ENCODE results near the gene CCDC15. TPM values are rescaled to one million over a fixed set of nuclear protein-coding genes. Genes with fewer than 3 reads are reported as not detected.
"Not testable (repeated sequence)": the region's sequence is repeated elsewhere in the genome, so short reads cannot be mapped to it uniquely, and the experiment has no call there.

CCDC15 gene
- total RNA-seq, 1 donor: 9.8 TPM

DNA sequence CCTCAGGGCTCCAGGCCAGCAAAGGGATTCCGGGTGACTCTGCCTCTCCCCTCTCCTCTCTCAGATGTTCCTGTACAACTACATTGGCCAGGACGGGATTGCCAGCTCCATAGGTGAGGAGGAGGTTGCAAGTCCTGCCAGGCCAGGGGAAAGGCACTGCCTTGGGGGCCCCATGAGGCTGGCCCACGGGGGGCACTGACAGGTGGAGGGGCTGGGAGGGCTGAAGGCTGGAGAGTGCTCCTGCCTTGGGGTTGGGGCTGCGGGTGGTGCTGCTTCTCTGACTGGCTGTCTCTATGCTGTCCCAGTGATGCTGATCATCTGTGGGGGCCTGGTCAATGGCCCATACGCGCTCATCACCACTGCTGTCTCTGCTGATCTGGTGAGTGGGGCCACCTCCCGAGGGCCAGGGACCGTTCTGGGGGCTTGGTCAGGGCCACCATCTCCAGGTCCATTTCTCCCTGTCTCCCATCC is 130.8 kb downstream of the CCDC15 start:
- no peak for DNase-seq (ENCODE audit: low read depth)
- TF ChIP-seq, protein P1, sequence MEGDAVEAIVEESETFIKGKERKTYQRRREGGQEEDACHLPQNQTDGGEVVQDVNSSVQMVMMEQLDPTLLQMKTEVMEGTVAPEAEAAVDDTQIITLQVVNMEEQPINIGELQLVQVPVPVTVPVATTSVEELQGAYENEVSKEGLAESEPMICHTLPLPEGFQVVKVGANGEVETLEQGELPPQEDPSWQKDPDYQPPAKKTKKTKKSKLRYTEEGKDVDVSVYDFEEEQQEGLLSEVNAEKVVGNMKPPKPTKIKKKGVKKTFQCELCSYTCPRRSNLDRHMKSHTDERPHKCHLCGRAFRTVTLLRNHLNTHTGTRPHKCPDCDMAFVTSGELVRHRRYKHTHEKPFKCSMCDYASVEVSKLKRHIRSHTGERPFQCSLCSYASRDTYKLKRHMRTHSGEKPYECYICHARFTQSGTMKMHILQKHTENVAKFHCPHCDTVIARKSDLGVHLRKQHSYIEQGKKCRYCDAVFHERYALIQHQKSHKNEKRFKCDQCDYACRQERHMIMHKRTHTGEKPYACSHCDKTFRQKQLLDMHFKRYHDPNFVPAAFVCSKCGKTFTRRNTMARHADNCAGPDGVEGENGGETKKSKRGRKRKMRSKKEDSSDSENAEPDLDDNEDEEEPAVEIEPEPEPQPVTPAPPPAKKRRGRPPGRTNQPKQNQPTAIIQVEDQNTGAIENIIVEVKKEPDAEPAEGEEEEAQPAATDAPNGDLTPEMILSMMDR (IDR thresholded peaks at IDR 0.05; ENCODE audit: insufficient read depth, low read length): no peak
- no peak overlapping the region for H3K4me3 ChIP-seq (ENCODE audit: low read depth, low read length)

DNA sequence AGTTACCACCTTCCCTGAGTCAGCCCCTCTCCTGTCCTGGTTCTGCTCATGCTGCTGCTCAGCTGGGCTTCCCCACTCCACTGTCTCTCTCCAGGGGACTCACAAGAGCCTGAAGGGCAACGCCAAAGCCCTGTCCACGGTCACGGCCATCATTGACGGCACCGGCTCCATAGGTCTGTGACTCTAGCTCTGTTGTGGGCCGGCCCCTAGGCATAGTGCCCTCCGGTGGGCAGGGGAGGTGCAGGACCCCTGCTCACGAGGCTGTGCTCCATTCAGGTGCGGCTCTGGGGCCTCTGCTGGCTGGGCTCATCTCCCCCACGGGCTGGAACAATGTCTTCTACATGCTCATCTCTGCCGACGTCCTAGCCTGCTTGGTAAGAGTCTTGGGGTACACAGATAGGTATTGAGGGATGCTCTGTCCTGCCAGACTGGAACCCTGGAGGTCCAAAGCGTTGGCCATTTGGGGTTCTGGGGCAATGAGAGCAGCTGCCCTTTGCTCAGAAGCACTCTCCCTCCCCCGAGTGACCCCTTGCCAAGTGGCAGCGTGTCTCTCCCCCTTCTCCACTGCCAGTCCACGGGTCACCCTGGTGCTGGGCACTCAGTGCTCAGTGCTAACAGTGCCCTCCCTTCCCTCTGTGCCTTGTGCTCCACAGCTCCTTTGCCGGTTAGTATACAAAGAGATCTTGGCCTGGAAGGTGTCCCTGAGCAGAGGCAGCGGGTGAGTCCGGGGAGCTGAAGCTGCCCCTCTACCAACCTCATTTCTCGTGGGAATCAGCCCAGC is 131.5 kb downstream of the CCDC15 start:
- no peak for DNase-seq (ENCODE audit: low read depth)
- H3K4me3 ChIP-seq (ENCODE audit: low read depth, low read length): no peak overlapping the region
- TF ChIP-seq, protein P1 (IDR thresholded peaks at IDR 0.05; ENCODE audit: insufficient read depth, low read length): no peak

GRCh38 chr11:125086633-125087296 is 132.8 kb downstream of the CCDC15 start:
- no peak overlapping the region for H3K4me3 ChIP-seq (ENCODE audit: low read depth, low read length)
- TF ChIP-seq, protein P1 (IDR thresholded peaks at IDR 0.05; ENCODE audit: insufficient read depth, low read length): no peak
- no peak for DNase-seq (ENCODE audit: low read depth)

- DNase-seq (ENCODE audit: low read depth): no peak
- TF ChIP-seq, protein P1 (IDR thresholded peaks at IDR 0.05; ENCODE audit: insufficient read depth, low read length): no peak
- no peak overlapping the region for H3K4me3 ChIP-seq (ENCODE audit: low read depth, low read length)
Measured at GRCh38 chr11:125088123-125088522, 134.1 kb downstream of the CCDC15 start.

- H3K4me3 ChIP-seq (ENCODE audit: low read depth, low read length): no peak overlapping the region
- DNase-seq (ENCODE audit: low read depth): no peak
- TF ChIP-seq, protein P1 (IDR thresholded peaks at IDR 0.05; ENCODE audit: insufficient read depth, low read length): no peak
Measured at GRCh38 chr11:125088576-125089455, 134.8 kb downstream of the CCDC15 start.

- DNase-seq (ENCODE audit: low read depth); H3K4me3 ChIP-seq (ENCODE audit: low read depth, low read length): not testable (repeated sequence)
Measured at GRCh38 chr11:125089481-125089880, 135.5 kb downstream of the CCDC15 start.

DNA sequence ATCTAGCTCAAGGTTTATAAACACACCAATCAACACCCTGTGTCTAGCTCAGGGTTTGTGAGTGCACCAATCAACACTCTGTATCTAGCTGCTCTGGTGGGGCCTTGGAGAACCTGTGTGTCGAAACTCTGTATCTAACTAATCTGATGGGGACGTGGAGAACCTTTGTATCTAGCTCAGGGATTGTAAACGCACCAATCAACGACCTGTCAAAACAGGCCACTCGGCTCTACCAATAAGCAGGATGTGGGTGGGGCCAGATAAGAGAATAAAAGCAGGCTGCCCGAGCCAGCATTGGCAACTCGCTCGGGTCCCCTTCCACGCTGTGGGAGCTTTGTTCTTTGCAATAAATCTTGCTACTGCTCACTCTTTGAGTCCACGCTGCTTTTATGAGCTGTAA is 136.1 kb downstream of the CCDC15 start:
- DNase-seq (ENCODE audit: low read depth); H3K4me3 ChIP-seq (ENCODE audit: low read depth, low read length): not testable (repeated sequence)

Measured in fibroblast of the aortic adventitia (primary cell).